ENCODE results near the gene MYO5B. TPM values are rescaled to one million over a fixed set of nuclear protein-coding genes. Genes with fewer than 3 reads are reported as not detected.

The MYO5B gene
- total RNA-seq, 1 experiment from 2014 or later = 56.7 TPM

DNA sequence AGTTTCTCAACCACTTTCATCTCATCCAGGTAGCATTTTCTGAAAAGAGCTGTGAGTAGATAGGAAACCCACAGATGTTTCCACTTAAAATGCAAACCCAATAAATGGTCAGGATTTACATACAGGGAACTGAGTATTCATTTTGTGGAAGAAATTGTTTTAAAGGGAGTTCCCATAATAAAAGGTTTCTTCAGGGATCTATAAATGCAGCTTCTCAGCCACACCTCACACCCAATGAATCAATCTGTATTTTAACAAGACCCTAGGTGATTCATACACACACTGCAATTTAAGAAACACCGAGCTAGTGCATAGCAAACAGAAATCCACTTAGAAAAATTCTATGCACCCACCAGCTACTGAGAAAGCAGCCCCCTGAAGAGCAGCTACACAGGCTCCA lies 241.6 kb downstream of the MYO5B start:
- H3K4me1 Mint-ChIP-seq (ENCODE audit: low read depth, unreplicated experiment) = no peaks in the 10 kb centered on the region
- no TSS peak for BruUV-seq (replicated peaks)
- CTCF ChIA-PET = no interaction called here
- H3K4me3 Mint-ChIP-seq (ENCODE audit: low read depth, unreplicated experiment) = no peak overlapping the region
- intact Hi-C loops (cut with micrococcal nuclease; ENCODE audit: unreplicated experiment) = no loop called here
- no peaks in the 10 kb centered on the region for H3K9me3 Mint-ChIP-seq (ENCODE audit: low read depth, unreplicated experiment)
- DNase-seq = no peak
- no peak overlapping the region for H3K27ac Mint-ChIP-seq (ENCODE audit: unreplicated experiment)
- peaks cover 10% of the 10 kb centered on the region for H3K36me3 Mint-ChIP-seq (ENCODE audit: insufficient read depth, unreplicated experiment)
- no peak for TF ChIP-seq CTCF (IDR thresholded peaks at IDR 0.05; ENCODE audit: unreplicated experiment)
- H3K27me3 Mint-ChIP-seq (ENCODE audit: unreplicated experiment) = no peaks in the 10 kb centered on the region

- intact Hi-C loops (cut with micrococcal nuclease; ENCODE audit: unreplicated experiment) = loop anchor here (10.0 kb wide), 1 partner anchor 255 kb away; no protein-coding TSS in a partner anchor
- DNase-seq = no peak
- Mint-ChIP-seq H3K27ac (ENCODE audit: unreplicated experiment) (no peak overlapping the region), H3K4me3 (ENCODE audit: low read depth, unreplicated experiment) (no peak overlapping the region), H3K4me1 (ENCODE audit: low read depth, unreplicated experiment) (peaks cover 7% of the 10 kb centered on the region), H3K27me3 (ENCODE audit: unreplicated experiment) (no peaks in the 10 kb centered on the region), H3K36me3 (ENCODE audit: insufficient read depth, unreplicated experiment) (peaks cover 10% of the 10 kb centered on the region), H3K9me3 (ENCODE audit: low read depth, unreplicated experiment) (no peaks in the 10 kb centered on the region)
- no peak for TF ChIP-seq CTCF (IDR thresholded peaks at IDR 0.05; ENCODE audit: unreplicated experiment)
- no TSS peak for BruUV-seq (replicated peaks)
- CTCF ChIA-PET = no interaction called here
These were observed 245.0 kb downstream of the MYO5B start for GRCh38 chr18:49949951-49950395.

- Mint-ChIP-seq H3K36me3 (ENCODE audit: insufficient read depth, unreplicated experiment) (peaks cover 11% of the 10 kb centered on the region), H3K27me3 (ENCODE audit: unreplicated experiment) (no peaks in the 10 kb centered on the region), H3K27ac (ENCODE audit: unreplicated experiment) (no peak overlapping the region), H3K4me1 (ENCODE audit: low read depth, unreplicated experiment) (peaks cover 11% of the 10 kb centered on the region), H3K9me3 (ENCODE audit: low read depth, unreplicated experiment) (no peaks in the 10 kb centered on the region), H3K4me3 (ENCODE audit: low read depth, unreplicated experiment) (no peak overlapping the region)
- intact Hi-C loops (cut with micrococcal nuclease; ENCODE audit: unreplicated experiment) = loop anchor here (10.0 kb wide), 1 partner anchor 256 kb away; no protein-coding TSS in a partner anchor
- TF ChIP-seq CTCF (IDR thresholded peaks at IDR 0.05; ENCODE audit: unreplicated experiment) = no peak
- CTCF ChIA-PET = no interaction called here
- no peak for DNase-seq
- no TSS peak for BruUV-seq (replicated peaks)
These were observed 246.0 kb downstream of the MYO5B start for GRCh38 chr18:49948975-49949374.

- intact Hi-C loops (cut with micrococcal nuclease; ENCODE audit: unreplicated experiment) = loop anchor here (10.0 kb wide), 1 partner anchor 260 kb away; no protein-coding TSS in a partner anchor
- CTCF ChIA-PET = no interaction called here
- Mint-ChIP-seq H3K9me3 (ENCODE audit: low read depth, unreplicated experiment) (no peaks in the 10 kb centered on the region), H3K27me3 (ENCODE audit: unreplicated experiment) (no peaks in the 10 kb centered on the region), H3K4me3 (ENCODE audit: low read depth, unreplicated experiment) (no peak overlapping the region), H3K27ac (ENCODE audit: unreplicated experiment) (peak overlapping the region; percentile 9), H3K4me1 (ENCODE audit: low read depth, unreplicated experiment) (peaks cover 11% of the 10 kb centered on the region), H3K36me3 (ENCODE audit: insufficient read depth, unreplicated experiment) (peaks cover 5% of the 10 kb centered on the region)
- no TSS peak for BruUV-seq (replicated peaks)
- peak; percentile 22 for DNase-seq
- TF ChIP-seq CTCF (IDR thresholded peaks at IDR 0.05; ENCODE audit: unreplicated experiment) = no peak
These were observed 250.3 kb downstream of the MYO5B start for GRCh38 chr18:49944663-49945062.
